GM12891 (cell line): ENCODE measurements around the gene TCEAL9.

Experiments used
- POLR2A ChIP-seq: IDR thresholded peaks from 2 replicates; pipeline ENCODE4 v1.6.1; 2011; ENCODE audit warnings: low read depth, low read length, control low read depth
- POLR2AphosphoS5 ChIP-seq: IDR thresholded peaks from 2 replicates; pipeline ENCODE4 v1.6.1; 2011; ENCODE audit warnings: low read depth, low read length, control low read depth
- POU2F2 ChIP-seq: IDR thresholded peaks from 2 replicates; pipeline ENCODE4 v1.6.1; 2011; ENCODE audit warnings: low read depth, mild to moderate bottlenecking, control low read depth, low read length, moderate library complexity
- SPI1 ChIP-seq: IDR thresholded peaks from 2 replicates; pipeline ENCODE4 v1.6.1; 2011; ENCODE audit warnings: low read depth, low read length, control low read depth
- TAF1 ChIP-seq: IDR thresholded peaks from 2 replicates; pipeline ENCODE4 v1.6.1; 2011; ENCODE audit warnings: low read depth, low read length, control low read depth

GRCh38 chrX:103360916-103361315, 4.6 kb downstream of the TCEAL9 start:
- TF ChIP-seq POLR2AphosphoS5 (no peak), TAF1 (no peak), POLR2A (no peak), SPI1 (no peak), POU2F2 (no peak)
